Lower lobe of right lung (tissue), 2 donors: ENCODE data around the gene STN1. TPM values are rescaled to one million over a fixed set of nuclear protein-coding genes. Genes with fewer than 3 reads are reported as not detected.
A peak's percentile ranks its signal among the peaks of the same experiment; 100 is the strongest.

Source experiments
- ATAC-seq, 2 donors: fragments of 200-7000 bp; cut with Tn5 transposase; one replicate each; pipeline ENCODE4 v1.9.1; 2020 to 2022; ENCODE audit warnings: mild to moderate bottlenecking in 2 of 2, moderate library complexity in 2 of 2
- DNase-seq: peaks from one replicate; pipeline ENCODE4 v3.0.0-alpha.2; 2020
- H3K27ac ChIP-seq: fragments of 200-600 bp; one replicate; pipeline ENCODE4 v1.8.0; 2022
- H3K27me3 ChIP-seq: fragments of 200-600 bp; one replicate; pipeline ENCODE4 v1.8.0; 2022; ENCODE audit warnings: low read depth
- H3K36me3 ChIP-seq: fragments of 200-600 bp; one replicate; pipeline ENCODE4 v1.8.0; 2022; ENCODE audit warnings: mild to moderate bottlenecking
- H3K4me1 ChIP-seq: fragments of 200-600 bp; one replicate; pipeline ENCODE4 v1.8.0; 2022
- H3K4me3 ChIP-seq: fragments of 200-600 bp; one replicate; pipeline ENCODE4 v1.8.0; 2022; ENCODE audit warnings: mild to moderate bottlenecking
- H3K9me3 ChIP-seq: fragments of 200-600 bp; one replicate; pipeline ENCODE4 v1.8.0; 2022
- intact Hi-C: fragments of 100-400 bp; cut with DNase I; formaldehyde crosslinking; loops from one replicate; pipeline ENCODE4 v1.11.0; 2022
- total RNA-seq: library from RNA; stranded (reverse); fragmentation: NEBNext Ultra II Directional; extraction: Animal tissue kit (Norgen Biotek cat#: 25700); gene quantifications from one replicate; pipeline ENCODE4 v1.2.1, GENCODE V29; 2021
- TF ChIP-seq, protein P1 (sequence below): fragments of 200-600 bp; IDR thresholded peaks from one replicate; pipeline ENCODE4 v1.8.0; 2022; ENCODE audit warnings: antibody characterized with exemption, mild to moderate bottlenecking
- donor health status: DM: no; HTN: yes; CAD: no; lungs with severe emphysema.

STN1 gene
- total RNA-seq, 1 donor from 2014 or later = 37.0 TPM

DNA sequence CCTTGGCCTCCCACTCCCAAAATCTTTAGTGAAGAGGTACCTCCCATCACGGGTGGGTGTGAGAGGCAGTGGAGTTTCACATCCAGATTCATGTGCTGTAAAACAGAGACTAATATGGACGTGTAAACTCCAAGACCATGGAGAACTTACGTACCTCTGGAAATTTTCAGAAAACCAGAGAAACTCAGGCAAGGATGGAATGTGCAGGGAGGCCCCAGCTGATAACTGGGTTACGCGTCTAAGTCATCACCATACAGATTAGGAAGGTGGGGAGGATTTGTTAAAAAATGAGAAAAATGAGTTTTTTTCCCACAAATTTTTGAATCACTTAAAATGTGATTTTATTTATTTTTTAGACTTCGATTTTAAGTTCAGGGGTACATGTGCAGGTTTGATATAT is 16.3 kb upstream of the STN1 start:
- Histone ChIP-seq H3K27me3 (no peaks in the 10 kb centered on the region), H3K4me1 (no peaks in the 10 kb centered on the region), H3K36me3 (no peaks in the 10 kb centered on the region), H3K27ac (no peak overlapping the region), H3K4me3 (no peak overlapping the region), H3K9me3 (no peaks in the 10 kb centered on the region)
- intact Hi-C loops = no loop called here
- ATAC-seq (no peak), DNase-seq (no peak)
- TF ChIP-seq, protein P1, sequence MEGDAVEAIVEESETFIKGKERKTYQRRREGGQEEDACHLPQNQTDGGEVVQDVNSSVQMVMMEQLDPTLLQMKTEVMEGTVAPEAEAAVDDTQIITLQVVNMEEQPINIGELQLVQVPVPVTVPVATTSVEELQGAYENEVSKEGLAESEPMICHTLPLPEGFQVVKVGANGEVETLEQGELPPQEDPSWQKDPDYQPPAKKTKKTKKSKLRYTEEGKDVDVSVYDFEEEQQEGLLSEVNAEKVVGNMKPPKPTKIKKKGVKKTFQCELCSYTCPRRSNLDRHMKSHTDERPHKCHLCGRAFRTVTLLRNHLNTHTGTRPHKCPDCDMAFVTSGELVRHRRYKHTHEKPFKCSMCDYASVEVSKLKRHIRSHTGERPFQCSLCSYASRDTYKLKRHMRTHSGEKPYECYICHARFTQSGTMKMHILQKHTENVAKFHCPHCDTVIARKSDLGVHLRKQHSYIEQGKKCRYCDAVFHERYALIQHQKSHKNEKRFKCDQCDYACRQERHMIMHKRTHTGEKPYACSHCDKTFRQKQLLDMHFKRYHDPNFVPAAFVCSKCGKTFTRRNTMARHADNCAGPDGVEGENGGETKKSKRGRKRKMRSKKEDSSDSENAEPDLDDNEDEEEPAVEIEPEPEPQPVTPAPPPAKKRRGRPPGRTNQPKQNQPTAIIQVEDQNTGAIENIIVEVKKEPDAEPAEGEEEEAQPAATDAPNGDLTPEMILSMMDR = no peak

DNA sequence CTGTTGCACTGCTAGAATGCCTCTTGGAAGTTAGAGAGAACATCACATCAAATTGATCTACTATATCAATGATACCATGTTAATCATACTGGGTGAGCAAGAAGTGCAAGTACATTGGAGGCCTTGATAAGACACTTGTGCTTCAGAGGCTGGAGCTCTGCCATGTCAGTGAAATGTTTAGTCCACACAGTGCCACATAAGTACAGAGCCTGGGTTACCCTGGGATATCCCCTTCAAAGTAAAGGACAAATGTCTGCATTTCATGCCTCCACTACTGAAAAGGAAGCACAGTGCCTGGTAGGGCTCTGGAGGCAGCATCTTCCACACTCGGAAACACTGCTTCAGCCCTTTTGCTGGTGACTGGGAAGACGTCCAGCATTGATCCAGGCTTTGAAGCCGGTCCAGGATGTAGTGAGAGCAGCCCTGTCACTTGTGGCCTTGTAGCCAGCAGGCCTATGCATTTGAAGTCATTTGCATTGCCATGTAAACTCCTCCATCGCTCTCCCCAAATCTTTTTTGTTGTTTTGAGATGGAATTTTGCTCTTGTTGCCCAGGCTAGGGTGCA is 15.7 kb upstream of the STN1 start:
- DNase-seq = no peak

DNA sequence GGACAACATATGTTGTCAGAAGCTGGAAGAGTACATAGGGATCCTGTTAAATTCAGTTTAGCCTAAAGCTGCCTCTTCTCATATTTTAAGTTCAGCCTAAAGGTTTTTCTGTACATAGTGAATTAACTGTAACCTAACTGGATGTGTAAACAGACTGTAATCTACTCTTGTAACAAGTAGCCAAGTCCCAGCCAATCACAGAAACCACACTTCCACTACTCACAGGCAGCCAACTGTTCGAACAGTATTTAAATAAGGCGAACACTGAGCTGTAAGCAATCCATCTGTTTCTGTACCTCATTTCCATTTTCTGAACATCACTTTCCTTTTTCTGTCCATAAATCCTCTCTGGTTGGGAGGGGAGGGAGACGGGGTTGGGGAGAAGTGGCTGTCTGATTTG is 15.0 kb upstream of the STN1 start:
- Histone ChIP-seq H3K36me3 (no peaks in the 10 kb centered on the region), H3K27me3 (no peaks in the 10 kb centered on the region), H3K9me3 (no peaks in the 10 kb centered on the region), H3K4me1 (no peaks in the 10 kb centered on the region), H3K4me3 (no peak overlapping the region), H3K27ac (no peak overlapping the region)
- TF ChIP-seq, protein P1 = no peak
- intact Hi-C loops = no loop called here
- DNase-seq (no peak), ATAC-seq (peak in 1 of 2 donors; percentile 39)

More for the DNA sequence above, 15.7 kb upstream of the STN1 start:
- intact Hi-C loops = no loop called here
- Histone ChIP-seq H3K27me3 (no peaks in the 10 kb centered on the region), H3K27ac (no peak overlapping the region), H3K36me3 (no peaks in the 10 kb centered on the region), H3K4me3 (no peak overlapping the region), H3K4me1 (no peaks in the 10 kb centered on the region), H3K9me3 (no peaks in the 10 kb centered on the region)
- TF ChIP-seq, protein P1 = no peak
- ATAC-seq = no peak

DNA sequence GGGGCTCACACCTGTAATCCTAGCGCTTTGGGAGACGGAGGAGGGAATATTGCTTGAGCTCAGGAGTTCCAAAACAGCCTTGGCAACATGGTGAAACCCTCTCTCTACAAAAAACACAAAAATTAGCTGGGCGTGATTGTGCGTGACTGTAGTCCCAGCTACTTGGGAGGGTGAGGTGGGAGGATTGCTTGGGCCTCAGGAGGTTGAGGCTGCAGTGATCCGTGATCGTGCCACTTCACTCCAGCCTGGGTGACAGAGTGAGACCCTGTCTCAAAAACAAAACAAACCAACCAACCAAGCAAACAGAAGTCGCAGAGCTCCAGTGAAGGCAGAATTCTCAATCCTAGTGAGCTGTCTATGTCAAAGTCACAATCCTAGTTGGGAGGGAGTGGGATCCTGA is 14.3 kb upstream of the STN1 start:
- Histone ChIP-seq H3K4me1 (no peaks in the 10 kb centered on the region), H3K36me3 (no peaks in the 10 kb centered on the region), H3K9me3 (no peaks in the 10 kb centered on the region), H3K4me3 (no peak overlapping the region), H3K27me3 (no peaks in the 10 kb centered on the region), H3K27ac (no peak overlapping the region)
- TF ChIP-seq, protein P1 = no peak
- no peak for DNase-seq
- ATAC-seq = no peak
- intact Hi-C loops = no loop called here

DNA sequence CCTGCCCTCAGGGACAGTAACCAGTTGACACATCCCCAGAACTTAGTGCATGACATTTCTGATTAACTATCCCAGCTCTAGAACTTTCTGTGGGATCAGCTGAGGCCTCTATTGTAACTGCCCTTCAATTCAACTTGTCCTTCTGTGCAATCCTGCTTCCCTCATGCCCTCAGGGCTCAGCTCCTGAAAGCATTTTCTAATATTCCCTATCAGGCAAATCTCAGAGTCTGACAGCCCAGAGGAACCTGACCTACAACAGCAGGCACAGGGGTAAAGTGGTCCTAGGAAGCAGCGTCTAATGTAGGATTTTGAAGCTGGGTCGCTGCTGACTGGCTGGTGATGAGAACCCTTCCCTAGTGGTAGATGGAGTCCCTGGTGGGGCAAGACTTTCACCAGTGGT is 13.6 kb upstream of the STN1 start:
- ATAC-seq = no peak
- H3K27me3 ChIP-seq = no peaks in the 10 kb centered on the region
- H3K4me1 ChIP-seq = no peaks in the 10 kb centered on the region
- no peak overlapping the region for H3K4me3 ChIP-seq
- no peak for DNase-seq
- TF ChIP-seq, protein P1 = no peak
- intact Hi-C loops = no loop called here
- H3K27ac ChIP-seq = no peak overlapping the region
- no peaks in the 10 kb centered on the region for H3K9me3 ChIP-seq
- no peaks in the 10 kb centered on the region for H3K36me3 ChIP-seq
